GM18907 (cell line): ENCODE measurements around the gene IQSEC1.

ENCODE experiments used
- ATAC-seq: cut with Tn5 transposase; IDR thresholded peaks from one replicate; pipeline ENCODE4 v1.9.1; 2021; ENCODE audit warnings: mild to moderate bottlenecking, moderate library complexity; ENCODE audit not compliant: unreplicated experiment

IQSEC1 gene

GRCh38 chr3:13007251-13007941, 65.8 kb downstream of the IQSEC1 start:
- no peak for ATAC-seq

- no peak for ATAC-seq
Measured at GRCh38 chr3:13006216-13006990, 66.8 kb downstream of the IQSEC1 start.

- ATAC-seq = no peak
Measured at GRCh38 chr3:13005301-13005700, 67.9 kb downstream of the IQSEC1 start.

- no peak for ATAC-seq
Measured at GRCh38 chr3:13004376-13004775, 68.9 kb downstream of the IQSEC1 start.

GRCh38 chr3:13003608-13004007, 69.6 kb downstream of the IQSEC1 start:
- no peak for ATAC-seq

GRCh38 chr3:13002398-13003124, 70.7 kb downstream of the IQSEC1 start:
- ATAC-seq = peak; percentile 66

- ATAC-seq = peak; percentile 47
Measured at GRCh38 chr3:12999147-13000140, 73.8 kb downstream of the IQSEC1 start.

- ATAC-seq = no peak
Measured at GRCh38 chr3:12998648-12999047, 74.6 kb downstream of the IQSEC1 start.

GRCh38 chr3:12997387-12997786, 75.8 kb downstream of the IQSEC1 start:
- ATAC-seq = no peak

GRCh38 chr3:12996181-12996506, 77.1 kb downstream of the IQSEC1 start:
- no peak for ATAC-seq

- ATAC-seq = no peak
Measured at GRCh38 chr3:12995389-12996180, 77.6 kb downstream of the IQSEC1 start.

- ATAC-seq = peak; percentile 70
Measured at GRCh38 chr3:12994607-12995388, 78.4 kb downstream of the IQSEC1 start.

- no peak for ATAC-seq
Measured at GRCh38 chr3:12994357-12994606, 78.9 kb downstream of the IQSEC1 start.

GRCh38 chr3:12993517-12994356, 79.5 kb downstream of the IQSEC1 start:
- no peak for ATAC-seq

GRCh38 chr3:12992629-12993516, 80.4 kb downstream of the IQSEC1 start:
- no peak for ATAC-seq

GRCh38 chr3:12991861-12992281, 81.4 kb downstream of the IQSEC1 start:
- ATAC-seq = no peak

GRCh38 chr3:12991481-12991837, 81.8 kb downstream of the IQSEC1 start:
- ATAC-seq = no peak
